HS-5 (cell line): ENCODE results near the gene FBXO31.
"Not testable (repeated sequence)": the region's sequence is repeated elsewhere in the genome, so short reads cannot be mapped to it uniquely, and the experiment has no call there.

Experiments
- DNase-seq: peaks from one replicate; pipeline ENCODE4 v3.0.0-alpha.2; 2012; ENCODE audit warnings: low read depth

FBXO31 gene

GRCh38 chr16:87342978-87343752 lies 40.4 kb downstream of the FBXO31 start:
- no peak for DNase-seq

DNA sequence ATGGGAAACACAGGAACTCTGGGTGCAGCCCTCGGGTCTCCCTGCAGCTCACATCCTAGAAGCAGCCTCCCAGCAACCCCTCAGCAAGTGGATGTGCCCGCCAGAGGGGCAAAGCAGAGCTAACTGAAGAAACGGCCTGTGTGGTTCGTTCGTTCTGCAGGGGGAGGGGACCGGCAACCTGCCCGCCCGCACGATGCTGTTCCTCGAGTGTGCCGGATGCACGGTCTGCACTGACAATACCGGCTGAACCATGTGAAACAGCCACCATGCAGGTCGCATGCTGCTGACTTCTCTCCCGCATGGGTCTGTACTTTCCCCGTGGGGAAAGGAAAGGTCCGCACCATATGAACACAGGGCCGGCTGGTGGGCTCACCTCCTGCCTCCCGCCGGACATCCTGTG lies 41.1 kb downstream of the FBXO31 start:
- DNase-seq = no peak

- DNase-seq = no peak
Observed at GRCh38 chr16:87340198-87340597, 43.4 kb downstream of the FBXO31 start.

DNA sequence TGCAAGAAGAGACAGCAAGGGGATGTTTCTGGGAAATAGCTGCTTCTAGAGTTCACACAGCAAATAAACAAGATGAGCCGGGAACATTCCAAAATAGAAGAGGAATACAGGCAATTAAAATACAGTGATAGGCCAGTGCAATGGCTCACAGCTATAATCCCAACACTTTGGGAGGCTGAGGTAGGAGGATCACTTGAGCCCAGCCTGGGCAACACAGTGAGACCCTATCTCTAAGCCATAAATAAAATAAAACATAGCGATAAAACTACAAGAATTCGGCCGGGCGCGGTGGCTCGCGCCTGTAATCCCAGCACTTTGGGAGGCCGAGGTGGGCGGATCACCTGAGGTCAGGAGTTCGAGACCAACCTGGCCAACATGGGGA lies 43.9 kb downstream of the FBXO31 start:
- DNase-seq = not testable (repeated sequence)

GRCh38 chr16:87339086-87339723 lies 44.4 kb downstream of the FBXO31 start:
- DNase-seq = no peak

GRCh38 chr16:87338155-87338765 lies 45.3 kb downstream of the FBXO31 start:
- no peak for DNase-seq

GRCh38 chr16:87337262-87337771 lies 46.3 kb downstream of the FBXO31 start:
- no peak for DNase-seq

DNA sequence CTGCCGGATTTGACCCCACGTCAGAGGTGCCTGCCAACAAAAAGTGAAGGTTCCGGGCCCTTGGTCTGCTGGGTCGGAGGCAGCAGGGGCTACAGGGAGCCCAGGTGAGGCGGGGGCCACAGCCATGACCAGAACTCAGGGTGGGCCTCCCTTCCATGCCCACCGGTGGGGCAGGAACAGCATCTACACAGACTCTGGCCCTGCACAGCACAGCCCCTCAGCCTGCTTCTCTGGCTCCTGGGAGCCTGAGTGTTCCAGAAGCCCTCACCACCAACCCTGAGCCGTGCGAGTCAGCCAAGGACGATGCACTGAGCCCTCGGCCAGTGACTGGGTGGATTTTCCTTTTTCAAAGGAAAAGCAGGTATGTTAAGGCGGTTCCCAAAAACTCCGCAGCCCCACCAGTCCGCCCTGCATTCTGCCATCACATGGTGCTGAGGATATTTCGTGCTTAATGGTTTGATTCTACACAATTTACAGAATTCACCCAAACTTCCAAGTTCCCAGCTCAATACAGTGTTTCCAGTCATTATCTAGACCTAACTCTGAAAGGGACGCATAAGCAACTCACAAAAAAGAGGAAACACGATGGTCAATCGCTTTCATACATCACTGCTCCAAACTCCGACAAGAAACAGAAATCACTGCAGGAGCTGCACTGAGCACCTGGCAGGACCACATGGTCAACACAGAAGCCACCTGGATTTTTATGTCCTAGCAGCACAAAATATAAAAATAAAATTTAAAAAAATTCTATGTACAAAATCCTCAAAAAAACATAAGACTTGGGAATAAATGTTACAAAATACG lies 46.9 kb downstream of the FBXO31 start:
- DNase-seq = no peak

DNA sequence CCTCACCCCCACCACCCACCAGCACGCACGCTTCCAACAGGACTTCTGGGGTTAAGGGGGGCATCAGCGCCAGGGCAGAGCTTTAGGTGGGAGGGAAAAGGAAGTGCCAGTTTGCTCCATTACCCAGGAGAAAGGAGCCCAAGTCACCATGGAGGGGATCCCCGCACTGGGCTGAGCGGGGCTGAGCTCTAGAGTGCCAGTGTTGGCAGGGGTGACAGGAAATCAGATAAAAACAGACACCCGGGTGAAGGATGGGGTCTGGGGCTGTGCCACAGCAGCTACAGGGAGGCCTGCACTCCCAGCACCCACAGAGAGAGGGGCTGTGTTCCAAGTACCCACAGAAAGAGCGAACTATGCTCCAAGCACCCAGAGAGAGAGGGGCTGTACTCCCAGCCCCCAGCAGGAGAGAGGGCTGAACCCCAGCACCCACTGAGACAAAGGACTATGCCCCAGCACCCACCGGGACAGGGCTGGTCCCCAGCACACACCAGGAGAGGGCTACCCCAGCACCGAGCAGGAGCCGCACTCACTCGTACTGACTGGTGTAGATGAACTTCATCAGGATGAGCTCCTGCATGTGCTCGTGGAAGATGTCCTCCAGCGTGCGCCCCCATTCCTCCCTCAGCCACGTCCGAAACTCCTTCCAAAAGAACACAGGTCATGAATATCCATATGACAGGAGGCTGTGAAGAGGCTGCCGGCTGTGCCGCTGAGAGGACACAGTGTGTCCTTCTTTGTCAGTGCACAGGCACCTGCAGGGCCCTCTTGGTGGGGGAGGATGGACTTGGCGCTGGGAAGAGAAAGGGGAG lies 47.7 kb downstream of the FBXO31 start:
- no peak for DNase-seq

DNA sequence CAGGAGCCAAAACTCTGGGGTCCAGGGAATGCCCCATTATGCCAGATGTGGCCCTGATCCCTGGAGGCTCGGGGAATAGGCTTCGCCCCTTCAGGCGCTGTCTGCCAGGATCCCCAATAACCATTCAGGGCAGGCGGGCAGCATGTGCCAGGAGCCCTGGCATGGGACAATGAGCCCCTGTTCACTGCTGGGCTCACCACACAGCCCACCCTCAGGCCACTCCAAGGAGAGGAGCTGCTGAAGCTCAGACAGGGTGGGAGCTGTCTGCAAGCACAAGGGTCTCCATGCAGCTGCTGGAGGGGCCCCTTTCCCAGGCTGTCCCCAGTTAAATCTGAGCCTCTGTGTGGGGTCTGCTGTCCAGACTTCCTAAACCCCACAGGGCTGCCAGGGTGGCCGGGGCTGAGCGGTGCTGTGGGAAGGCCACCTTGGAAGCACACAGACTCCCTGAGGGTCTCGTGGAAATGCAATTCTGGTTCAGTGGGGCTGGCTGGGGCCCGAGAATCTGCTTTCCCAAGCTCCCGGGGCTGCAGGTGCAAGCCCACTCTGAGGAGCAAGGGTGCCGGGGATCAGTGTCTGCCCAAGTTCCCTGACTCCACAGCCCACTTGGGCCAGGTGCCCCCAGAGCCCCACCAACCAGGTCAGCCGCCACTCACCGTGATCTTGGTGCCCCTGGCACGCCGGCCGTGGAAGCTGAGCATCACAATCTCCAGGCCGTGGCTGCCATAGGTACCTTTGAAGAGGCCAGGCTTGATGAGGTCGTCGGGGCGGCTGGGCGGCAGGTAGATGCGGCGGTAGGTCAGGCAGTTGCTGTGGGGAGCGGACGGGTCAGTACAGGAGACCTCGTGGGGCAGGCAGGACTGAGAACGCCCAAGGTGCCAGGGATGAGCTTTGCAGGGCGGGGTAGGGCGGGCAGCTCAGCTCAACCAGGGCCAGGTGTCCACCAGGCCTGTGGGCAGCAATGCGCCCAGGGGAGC lies 48.6 kb downstream of the FBXO31 start:
- DNase-seq = no peak

- DNase-seq = no peak
Observed at GRCh38 chr16:87333581-87334331, 49.8 kb downstream of the FBXO31 start.

DNA sequence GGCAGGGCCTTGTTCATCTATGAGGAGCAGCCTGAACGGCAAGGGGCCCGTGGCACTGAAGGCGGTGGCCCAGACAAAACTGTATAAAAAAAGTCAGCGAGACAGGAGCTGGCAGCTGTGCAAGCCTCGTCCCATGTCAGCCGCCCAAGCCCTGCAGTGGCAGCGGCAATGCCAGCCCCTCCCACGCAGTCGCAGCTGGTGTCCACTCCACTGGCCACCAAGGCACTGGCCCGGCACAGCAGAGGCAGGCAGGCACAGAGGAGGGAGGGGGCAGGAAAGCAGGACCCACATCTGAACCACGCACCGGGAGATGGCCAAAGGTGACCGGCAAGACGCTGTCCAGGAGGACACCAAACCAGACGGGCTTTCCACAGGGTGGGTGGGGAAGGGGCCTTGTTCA lies 50.5 kb downstream of the FBXO31 start:
- DNase-seq = no peak

DNA sequence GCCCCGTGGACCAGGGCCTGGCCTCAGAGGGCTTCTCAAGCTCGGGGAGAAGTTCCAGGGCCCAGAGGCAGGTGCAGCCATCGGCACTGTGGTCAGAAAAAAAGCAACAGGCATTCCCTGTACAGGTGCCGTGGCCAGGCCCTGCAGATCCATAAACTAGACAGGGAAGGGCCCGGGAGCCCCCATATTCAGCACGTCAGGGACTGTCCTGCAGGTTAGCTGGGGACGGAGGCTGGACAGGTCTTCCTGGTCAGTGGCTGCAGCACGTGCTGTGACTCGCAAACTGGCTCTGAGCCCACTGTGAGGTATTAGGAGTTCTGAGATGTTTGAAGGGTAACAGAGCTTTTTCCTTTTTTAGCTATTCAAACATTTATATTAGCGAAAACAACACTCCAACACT lies 51.4 kb downstream of the FBXO31 start:
- DNase-seq = no peak

GRCh38 chr16:87331241-87331801 lies 52.3 kb downstream of the FBXO31 start:
- no peak for DNase-seq

DNA sequence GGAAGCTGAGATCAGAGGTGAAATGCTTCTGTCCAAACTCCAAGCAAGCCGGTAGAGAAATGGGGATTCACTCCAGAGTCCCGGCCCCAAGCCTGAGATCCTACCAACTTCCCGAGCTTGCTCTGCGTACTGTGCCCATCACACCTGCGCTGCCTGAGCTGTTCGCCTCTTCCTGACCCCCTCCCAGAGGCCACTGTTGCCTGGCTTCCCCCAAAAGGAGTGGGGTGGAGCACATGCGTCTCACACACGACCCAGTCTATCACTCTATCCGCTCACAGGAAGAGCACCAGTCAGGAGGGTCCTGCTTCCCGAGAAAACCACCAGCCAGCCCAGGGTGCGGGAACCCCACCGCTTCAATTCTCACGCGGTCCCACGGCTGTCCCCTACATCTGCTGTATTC lies 52.9 kb downstream of the FBXO31 start:
- no peak for DNase-seq

GRCh38 chr16:87330257-87330624 lies 53.3 kb downstream of the FBXO31 start:
- DNase-seq = no peak

- no peak for DNase-seq
Observed at GRCh38 chr16:87329436-87330256, 53.9 kb downstream of the FBXO31 start.

DNA sequence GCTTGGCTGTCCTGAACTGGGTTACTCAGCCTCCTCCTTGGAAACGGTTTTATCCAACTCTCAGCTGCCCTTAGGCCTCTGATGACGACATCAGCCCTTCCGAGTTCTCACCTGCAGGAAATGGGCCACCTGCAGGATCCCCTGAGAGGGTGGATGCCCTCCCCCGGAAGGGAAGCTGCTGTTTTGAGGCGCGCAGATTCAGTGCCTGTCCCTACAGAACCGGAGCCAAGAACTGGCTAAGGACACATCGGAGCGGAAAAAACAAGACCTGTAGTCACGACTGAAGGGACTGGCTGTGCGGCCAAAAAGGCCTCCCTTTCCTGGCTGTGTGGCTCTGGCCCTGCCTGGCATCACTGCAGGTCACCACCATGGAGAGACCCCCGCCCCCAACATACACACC lies 54.7 kb downstream of the FBXO31 start:
- DNase-seq = no peak
